Stomach smooth muscle (tissue), 2 donors: ENCODE data around the gene ANKRD44.

ENCODE experiments used
- H3K27ac ChIP-seq: one replicate; pipeline ENCODE4 v1.7.0; 2013; ENCODE audit warnings: mild to moderate bottlenecking, low read length, inconsistent platforms
- H3K27me3 ChIP-seq, 2 donors: one replicate each; pipeline ENCODE4 v1.7.0; 2013; ENCODE audit warnings: low read length in 2 of 2; ENCODE audit not compliant: insufficient read depth in 2 of 2, control insufficient read depth in 1 of 2
- H3K36me3 ChIP-seq, 2 donors: one replicate each; pipeline ENCODE4 v1.7.0; 2013; ENCODE audit warnings: low read length in 2 of 2; ENCODE audit not compliant: control insufficient read depth in 2 of 2, insufficient read depth in 2 of 2
- H3K4me1 ChIP-seq: one replicate; pipeline ENCODE4 v1.7.0; 2013; ENCODE audit warnings: low read length; ENCODE audit not compliant: control insufficient read depth, insufficient read depth
- H3K4me3 ChIP-seq, 2 donors: one replicate each; pipeline ENCODE4 v1.7.0; 2013; ENCODE audit warnings: low read length in 2 of 2
- H3K9ac ChIP-seq, 2 donors: one replicate each; pipeline ENCODE4 v1.7.0; 2013; ENCODE audit warnings: low read length in 2 of 2, mild to moderate bottlenecking in 1 of 2
- H3K9me3 ChIP-seq, 2 donors: one replicate each; pipeline ENCODE4 v1.7.0; 2013; ENCODE audit warnings: low read length in 2 of 2; ENCODE audit not compliant: control insufficient read depth in 2 of 2
- donor health status: healthy.
- donor health status: Pancreatic carcinoma.

Gene ANKRD44

GRCh38 chr2:197130318-197130717, 180.3 kb downstream of the ANKRD44 start:
- peaks cover 0 to 2% of the 10 kb centered on the region in 2 donors for H3K36me3 ChIP-seq
- H3K27ac ChIP-seq = no peak overlapping the region
- H3K4me3 ChIP-seq = no peak overlapping the region
- no peak overlapping the region for H3K9ac ChIP-seq
- H3K9me3 ChIP-seq = no peaks in the 10 kb centered on the region
- peaks cover 1% of the 10 kb centered on the region for H3K4me1 ChIP-seq
- H3K27me3 ChIP-seq = no peaks in the 10 kb centered on the region

- no peaks in the 10 kb centered on the region for H3K9me3 ChIP-seq
- no peak overlapping the region for H3K27ac ChIP-seq
- H3K36me3 ChIP-seq = peaks cover 0 to 2% of the 10 kb centered on the region in 2 donors
- no peaks in the 10 kb centered on the region for H3K27me3 ChIP-seq
- no peak overlapping the region for H3K9ac ChIP-seq
- H3K4me1 ChIP-seq = peaks cover 7% of the 10 kb centered on the region
- H3K4me3 ChIP-seq = no peak overlapping the region
Measured at GRCh38 chr2:197128897-197129296, 181.7 kb downstream of the ANKRD44 start.

- H3K36me3 ChIP-seq = peaks cover 0 to 2% of the 10 kb centered on the region in 2 donors
- H3K9me3 ChIP-seq = no peaks in the 10 kb centered on the region
- H3K4me1 ChIP-seq = peaks cover 9% of the 10 kb centered on the region
- no peak overlapping the region for H3K27ac ChIP-seq
- H3K9ac ChIP-seq = no peak overlapping the region
- no peak overlapping the region for H3K4me3 ChIP-seq
- H3K27me3 ChIP-seq = no peaks in the 10 kb centered on the region
Measured at GRCh38 chr2:197128126-197128525, 182.5 kb downstream of the ANKRD44 start.

- Histone ChIP-seq H3K27me3 (no peaks in the 10 kb centered on the region), H3K4me3 (no peak overlapping the region), H3K27ac (no peak overlapping the region), H3K36me3 (no peaks in the 10 kb centered on the region), H3K9me3 (no peaks in the 10 kb centered on the region), H3K4me1 (peaks cover 9% of the 10 kb centered on the region), H3K9ac (no peak overlapping the region)
Measured at GRCh38 chr2:197126630-197127352, 183.8 kb downstream of the ANKRD44 start.

- Histone ChIP-seq H3K27ac (no peak overlapping the region), H3K9me3 (no peaks in the 10 kb centered on the region), H3K4me3 (no peak overlapping the region), H3K4me1 (peaks cover 9% of the 10 kb centered on the region), H3K36me3 (peaks cover 3 to 5% of the 10 kb centered on the region in 2 donors), H3K9ac (no peak overlapping the region), H3K27me3 (no peaks in the 10 kb centered on the region)
Measured at GRCh38 chr2:197124639-197125390, 185.8 kb downstream of the ANKRD44 start.

- H3K27me3 ChIP-seq = no peaks in the 10 kb centered on the region
- no peak overlapping the region for H3K9ac ChIP-seq
- H3K4me3 ChIP-seq = no peak overlapping the region
- H3K27ac ChIP-seq = no peak overlapping the region
- no peaks in the 10 kb centered on the region for H3K9me3 ChIP-seq
- peaks cover 9% of the 10 kb centered on the region for H3K4me1 ChIP-seq
- peaks cover 5% of the 10 kb centered on the region in 2 donors for H3K36me3 ChIP-seq
Measured at GRCh38 chr2:197122821-197123220, 187.8 kb downstream of the ANKRD44 start.

- Histone ChIP-seq H3K27me3 (no peaks in the 10 kb centered on the region), H3K9ac (no peak overlapping the region), H3K4me1 (peaks cover 9% of the 10 kb centered on the region), H3K4me3 (no peak overlapping the region), H3K27ac (no peak overlapping the region), H3K9me3 (no peaks in the 10 kb centered on the region), H3K36me3 (peaks cover 5% of the 10 kb centered on the region in 2 donors)
Measured at GRCh38 chr2:197121756-197122385, 188.7 kb downstream of the ANKRD44 start.

GRCh38 chr2:197121255-197121654, 189.3 kb downstream of the ANKRD44 start:
- no peak overlapping the region for H3K9ac ChIP-seq

GRCh38 chr2:197116306-197116879, 194.2 kb downstream of the ANKRD44 start:
- Histone ChIP-seq H3K9me3 (no peaks in the 10 kb centered on the region), H3K27me3 (no peaks in the 10 kb centered on the region), H3K4me3 (no peak overlapping the region), H3K9ac (no peak overlapping the region), H3K36me3 (peaks cover 3 to 5% of the 10 kb centered on the region in 2 donors), H3K27ac (no peak overlapping the region), H3K4me1 (no peaks in the 10 kb centered on the region)

More at GRCh38 chr2:197121255-197121654, 189.3 kb downstream of the ANKRD44 start:
- Histone ChIP-seq H3K27me3 (no peaks in the 10 kb centered on the region), H3K4me3 (no peak overlapping the region), H3K9me3 (no peaks in the 10 kb centered on the region), H3K36me3 (peaks cover 5% of the 10 kb centered on the region in 2 donors), H3K27ac (no peak overlapping the region), H3K4me1 (peaks cover 9% of the 10 kb centered on the region)

- peaks cover 2 to 5% of the 10 kb centered on the region in 2 donors for H3K36me3 ChIP-seq
- H3K9ac ChIP-seq = no peak overlapping the region
- H3K27me3 ChIP-seq = no peaks in the 10 kb centered on the region
- H3K27ac ChIP-seq = no peak overlapping the region
- H3K4me3 ChIP-seq = no peak overlapping the region
- no peaks in the 10 kb centered on the region for H3K4me1 ChIP-seq
- H3K9me3 ChIP-seq = no peaks in the 10 kb centered on the region
Measured at GRCh38 chr2:197115325-197115724, 195.3 kb downstream of the ANKRD44 start.
